HG03025 (cell line): Measurements from ENCODE around the gene PIK3C2G.

Experiments used
- ATAC-seq: cut with Tn5 transposase; IDR thresholded peaks from one replicate; pipeline ENCODE4 v1.9.1; 2021; ENCODE audit warnings: mild to moderate bottlenecking, moderate library complexity; ENCODE audit not compliant: unreplicated experiment, low FRiP score

Gene PIK3C2G

GRCh38 chr12:18327036-18327435 is 65.7 kb downstream of the PIK3C2G start:
- no peak for ATAC-seq

- ATAC-seq, result no peak
Observed at GRCh38 chr12:18332173-18332572, 70.9 kb downstream of the PIK3C2G start.

DNA sequence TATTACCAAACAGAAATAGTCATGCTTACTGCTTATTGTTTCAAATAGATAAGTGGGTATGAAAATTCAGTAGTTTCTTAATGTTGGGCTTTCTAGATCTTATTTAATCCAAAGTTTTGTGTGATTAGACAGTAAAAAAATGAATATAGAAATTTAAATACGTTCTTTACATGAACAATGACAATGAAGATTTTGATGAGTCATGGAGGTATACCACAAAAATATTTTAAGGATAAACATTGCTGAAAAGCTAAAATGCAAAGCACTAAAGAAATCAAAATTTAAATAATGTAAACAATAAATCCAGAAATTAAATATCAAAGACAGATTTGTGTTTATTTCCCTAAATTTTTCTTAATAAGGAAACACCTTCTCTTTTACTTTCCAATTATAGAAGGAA is 78.3 kb downstream of the PIK3C2G start:
- no peak for ATAC-seq

DNA sequence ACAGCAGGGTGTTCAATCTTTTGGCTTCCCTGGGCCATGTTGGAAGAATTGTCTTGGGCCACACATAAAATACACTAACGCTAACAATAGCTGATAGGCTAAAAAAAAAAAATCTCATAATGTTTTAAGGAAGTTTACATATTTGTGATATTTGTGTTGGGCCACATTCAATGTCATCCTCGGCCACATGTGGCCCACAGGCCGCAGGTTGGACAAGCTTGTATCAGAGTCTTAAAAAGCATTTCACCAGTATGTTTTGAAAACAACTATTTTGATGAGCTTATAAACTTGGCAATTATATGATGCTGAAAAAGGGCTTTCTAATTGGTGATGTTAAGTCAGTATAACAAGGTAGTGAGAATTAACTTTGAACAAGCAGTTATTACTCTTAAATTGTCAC is 78.9 kb downstream of the PIK3C2G start:
- no peak for ATAC-seq

GRCh38 chr12:18340786-18341185 is 79.5 kb downstream of the PIK3C2G start:
- no peak for ATAC-seq

- ATAC-seq, result no peak
Observed at GRCh38 chr12:18343708-18344107, 82.4 kb downstream of the PIK3C2G start.

GRCh38 chr12:18345021-18345735 is 83.9 kb downstream of the PIK3C2G start:
- ATAC-seq, result no peak

- ATAC-seq, result no peak
Observed at GRCh38 chr12:18352312-18352711, 91.0 kb downstream of the PIK3C2G start.

GRCh38 chr12:18355429-18355828 is 94.1 kb downstream of the PIK3C2G start:
- ATAC-seq, result no peak

- ATAC-seq, result no peak
Observed at GRCh38 chr12:18358077-18358476, 96.8 kb downstream of the PIK3C2G start.

DNA sequence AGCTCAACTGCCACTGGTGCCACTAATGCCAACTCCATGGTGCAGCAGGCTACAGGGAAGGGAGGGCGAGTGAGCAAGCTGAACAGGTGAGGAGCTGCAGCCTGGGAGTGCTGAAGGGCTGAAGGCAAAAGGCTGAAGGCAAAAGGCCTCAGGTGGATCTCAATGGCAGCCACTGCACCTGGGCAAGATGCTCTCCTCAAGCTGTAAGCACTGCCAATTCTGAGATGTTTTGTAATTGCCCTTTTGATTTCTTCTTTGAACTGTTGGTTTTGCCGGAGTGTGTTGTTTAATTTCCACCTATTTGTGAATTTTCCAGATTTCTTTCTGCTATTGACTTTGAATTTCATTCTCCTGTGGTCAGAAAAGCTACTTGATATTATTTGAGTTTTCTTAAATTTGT is 97.6 kb downstream of the PIK3C2G start:
- ATAC-seq, result no peak

DNA sequence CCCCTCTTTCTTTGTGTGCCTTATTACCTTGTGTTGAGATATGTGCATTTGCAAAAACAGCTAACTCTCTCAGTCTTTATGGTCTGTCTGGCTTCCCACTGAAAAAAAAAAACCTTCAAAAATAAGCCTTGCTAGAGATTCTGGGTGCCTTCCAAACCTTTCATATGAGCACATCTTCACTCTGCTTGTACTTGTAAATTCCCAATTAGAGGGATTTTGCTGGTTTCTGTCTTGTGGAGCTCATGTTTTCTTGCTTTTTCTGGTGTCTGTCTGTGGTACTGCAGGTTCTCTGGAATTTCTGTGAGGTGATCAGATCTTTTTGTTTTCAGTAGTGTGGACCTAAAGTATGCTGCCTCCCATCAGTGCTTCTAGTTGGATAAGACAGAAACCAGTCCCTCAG is 100.1 kb downstream of the PIK3C2G start:
- ATAC-seq, result no peak

- no peak for ATAC-seq
Observed at GRCh38 chr12:18363321-18363720, 102.0 kb downstream of the PIK3C2G start.

DNA sequence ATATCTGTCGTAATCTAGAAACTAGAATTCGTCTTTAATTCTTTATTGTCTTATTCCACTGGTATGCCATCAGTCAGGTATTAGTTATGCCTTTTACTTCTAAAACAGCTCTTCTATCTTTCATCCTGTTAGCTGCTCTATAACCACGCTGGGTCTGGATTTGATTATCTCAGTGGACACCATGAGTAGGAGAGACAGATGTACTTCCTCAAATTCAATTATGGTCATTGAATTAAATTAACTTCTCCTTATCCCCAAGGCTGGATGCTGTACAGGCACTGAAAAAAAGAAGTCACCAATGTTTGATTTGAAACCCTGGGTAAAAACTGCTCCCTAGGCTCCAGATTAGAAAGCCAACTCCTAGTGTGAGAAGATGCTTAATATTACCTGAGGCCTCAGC is 107.3 kb downstream of the PIK3C2G start:
- ATAC-seq, result no peak

DNA sequence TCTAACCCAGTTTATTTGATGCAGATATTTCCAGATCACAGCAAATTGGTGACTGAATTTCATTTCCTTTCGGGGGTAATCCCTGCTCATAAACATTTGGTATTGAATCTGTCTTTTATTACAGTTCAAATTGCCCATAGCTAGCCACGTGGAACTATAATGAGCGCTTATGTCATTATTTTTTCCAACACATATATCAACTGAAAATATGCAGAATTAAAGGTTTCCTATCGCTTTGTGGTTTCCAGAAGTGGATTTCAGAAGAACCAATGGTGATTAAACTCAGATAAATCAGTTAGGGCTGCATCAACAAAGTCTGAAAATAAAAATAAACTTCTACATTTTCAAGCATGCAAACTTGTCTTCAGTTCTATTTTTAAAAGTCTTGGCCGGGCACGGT is 111.9 kb downstream of the PIK3C2G start:
- ATAC-seq, result no peak

GRCh38 chr12:18375131-18375530 is 113.8 kb downstream of the PIK3C2G start:
- no peak for ATAC-seq

DNA sequence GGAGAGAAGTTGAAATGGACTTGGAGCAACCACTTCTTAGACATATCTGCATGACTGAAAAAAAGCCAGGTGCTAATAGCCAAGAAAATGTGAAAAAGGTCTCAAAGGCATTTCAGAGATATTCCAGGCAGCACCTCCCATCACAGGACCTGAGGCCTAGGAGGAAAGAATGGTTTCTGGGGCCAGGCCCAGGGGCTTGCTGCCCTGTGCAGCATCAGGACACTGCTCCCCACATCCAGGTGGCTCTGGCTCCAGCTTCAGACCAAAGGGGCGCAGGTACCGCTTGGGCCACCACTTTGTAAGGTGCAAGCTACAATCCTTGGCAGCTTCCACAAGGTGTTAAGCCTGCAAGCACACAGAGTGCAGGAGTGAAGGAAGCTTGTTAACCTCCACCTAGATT is 114.3 kb downstream of the PIK3C2G start:
- ATAC-seq, result no peak

GRCh38 chr12:18382236-18382885 is 121.0 kb downstream of the PIK3C2G start:
- ATAC-seq, result no peak

DNA sequence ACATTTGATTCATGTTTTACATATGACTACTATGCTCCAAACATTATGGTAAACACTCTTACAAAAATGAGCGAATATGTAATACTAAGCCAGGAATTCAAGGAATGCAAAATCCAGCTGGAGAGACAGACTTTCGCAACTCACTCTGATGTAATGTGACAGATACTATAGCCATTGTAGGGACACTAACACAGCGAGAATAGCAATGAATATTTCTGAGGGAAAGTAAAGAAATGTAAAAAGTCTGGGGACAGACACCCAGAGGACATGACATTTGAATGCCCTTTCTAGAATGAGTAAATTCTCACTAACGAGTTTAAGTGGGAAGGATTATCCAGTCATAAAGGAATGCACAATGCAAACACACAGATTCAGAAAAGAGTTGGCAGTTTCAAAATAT is 121.9 kb downstream of the PIK3C2G start:
- no peak for ATAC-seq

GRCh38 chr12:18387706-18388105 is 126.4 kb downstream of the PIK3C2G start:
- ATAC-seq, result no peak

- ATAC-seq, result no peak
Observed at GRCh38 chr12:18389820-18390219, 128.5 kb downstream of the PIK3C2G start.

DNA sequence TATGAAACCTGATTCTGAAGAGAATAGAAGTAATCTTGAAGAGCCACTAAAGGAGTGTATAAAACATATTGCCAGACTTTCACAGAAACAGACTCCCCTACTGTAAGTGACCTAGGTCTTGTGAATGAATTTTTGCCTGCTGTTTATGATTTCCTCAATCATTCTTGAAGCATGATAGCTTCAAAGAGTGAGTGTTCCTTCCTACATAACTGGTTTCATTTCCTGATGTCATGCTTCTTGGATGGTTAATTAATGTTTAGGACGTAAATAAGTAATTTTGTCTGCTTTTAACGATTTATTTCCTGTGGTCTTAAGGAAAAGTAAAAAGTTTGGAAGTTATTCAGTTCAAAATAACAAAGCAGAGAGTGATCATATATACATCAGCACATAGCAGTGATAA is 129.8 kb downstream of the PIK3C2G start:
- no peak for ATAC-seq
